ENCODE measurements around the gene ZFP36.
A peak's percentile ranks its signal among the peaks of the same experiment; 100 is the strongest.

The ZFP36 gene

DNA sequence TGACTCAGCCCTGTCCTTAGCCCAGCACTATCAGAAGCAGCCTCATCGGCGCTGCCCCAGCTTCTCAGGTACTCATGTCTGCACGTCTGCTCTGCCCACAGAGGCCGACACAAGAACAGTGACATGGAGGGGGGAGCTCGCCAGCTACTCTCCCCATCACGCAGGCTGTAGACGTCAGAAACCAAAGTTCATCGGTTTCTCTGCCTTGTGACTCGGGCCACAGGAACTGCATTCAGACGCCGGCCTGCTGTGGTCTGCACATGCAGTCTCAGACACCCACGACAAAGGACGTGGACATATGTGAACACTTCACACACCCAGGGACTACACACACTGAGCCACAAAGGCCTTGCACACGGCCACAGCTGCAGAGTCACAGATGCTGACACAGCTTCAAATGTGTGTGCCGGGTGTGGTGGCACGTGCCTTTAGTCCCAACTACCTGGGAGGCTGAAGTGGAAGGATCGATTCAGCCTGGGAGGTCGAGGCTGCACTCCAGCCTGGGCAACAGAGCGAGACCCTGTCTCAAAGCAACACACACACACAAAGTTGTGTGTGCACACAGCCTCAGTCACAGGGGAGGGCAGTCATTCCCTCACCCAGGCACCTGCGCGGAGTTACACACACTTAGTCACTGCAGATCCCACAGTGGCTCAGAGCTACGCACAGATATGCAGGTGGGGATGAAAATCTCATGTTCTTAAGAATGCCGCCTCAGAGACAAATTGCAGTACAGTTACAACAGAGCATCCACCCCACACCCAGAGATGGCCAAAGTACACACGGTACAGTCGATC, 4.9 kb upstream of the ZFP36 start:
- TF ChIP-seq, protein P1, sequence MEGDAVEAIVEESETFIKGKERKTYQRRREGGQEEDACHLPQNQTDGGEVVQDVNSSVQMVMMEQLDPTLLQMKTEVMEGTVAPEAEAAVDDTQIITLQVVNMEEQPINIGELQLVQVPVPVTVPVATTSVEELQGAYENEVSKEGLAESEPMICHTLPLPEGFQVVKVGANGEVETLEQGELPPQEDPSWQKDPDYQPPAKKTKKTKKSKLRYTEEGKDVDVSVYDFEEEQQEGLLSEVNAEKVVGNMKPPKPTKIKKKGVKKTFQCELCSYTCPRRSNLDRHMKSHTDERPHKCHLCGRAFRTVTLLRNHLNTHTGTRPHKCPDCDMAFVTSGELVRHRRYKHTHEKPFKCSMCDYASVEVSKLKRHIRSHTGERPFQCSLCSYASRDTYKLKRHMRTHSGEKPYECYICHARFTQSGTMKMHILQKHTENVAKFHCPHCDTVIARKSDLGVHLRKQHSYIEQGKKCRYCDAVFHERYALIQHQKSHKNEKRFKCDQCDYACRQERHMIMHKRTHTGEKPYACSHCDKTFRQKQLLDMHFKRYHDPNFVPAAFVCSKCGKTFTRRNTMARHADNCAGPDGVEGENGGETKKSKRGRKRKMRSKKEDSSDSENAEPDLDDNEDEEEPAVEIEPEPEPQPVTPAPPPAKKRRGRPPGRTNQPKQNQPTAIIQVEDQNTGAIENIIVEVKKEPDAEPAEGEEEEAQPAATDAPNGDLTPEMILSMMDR (IDR thresholded peaks at IDR 0.05), result no peak
- H3K4me1 ChIP-seq, result peaks cover 43% of the 10 kb centered on the region
- H3K79me2 ChIP-seq, result peaks cover 4% of the 10 kb centered on the region
- H2AFZ ChIP-seq, result peak overlapping the region; percentile 84
- H3K4me3 ChIP-seq (ENCODE audit: low read depth, low read length), result peak overlapping the region; percentile 20
- H3K9ac ChIP-seq, result no peak overlapping the region
- H3K9me3 ChIP-seq (ENCODE audit: control insufficient read depth, low read length), result no peaks in the 10 kb centered on the region
- H3K27ac ChIP-seq, result peak overlapping the region; percentile 100
- no peaks in the 10 kb centered on the region for H3K27me3 ChIP-seq (ENCODE audit: control insufficient read depth, insufficient read depth, low read length)
- H3K36me3 ChIP-seq (ENCODE audit: control insufficient read depth, insufficient read depth, low read length), result no peaks in the 10 kb centered on the region
- H3K4me2 ChIP-seq (ENCODE audit: low read length), result peak overlapping the region; percentile 97

DNA sequence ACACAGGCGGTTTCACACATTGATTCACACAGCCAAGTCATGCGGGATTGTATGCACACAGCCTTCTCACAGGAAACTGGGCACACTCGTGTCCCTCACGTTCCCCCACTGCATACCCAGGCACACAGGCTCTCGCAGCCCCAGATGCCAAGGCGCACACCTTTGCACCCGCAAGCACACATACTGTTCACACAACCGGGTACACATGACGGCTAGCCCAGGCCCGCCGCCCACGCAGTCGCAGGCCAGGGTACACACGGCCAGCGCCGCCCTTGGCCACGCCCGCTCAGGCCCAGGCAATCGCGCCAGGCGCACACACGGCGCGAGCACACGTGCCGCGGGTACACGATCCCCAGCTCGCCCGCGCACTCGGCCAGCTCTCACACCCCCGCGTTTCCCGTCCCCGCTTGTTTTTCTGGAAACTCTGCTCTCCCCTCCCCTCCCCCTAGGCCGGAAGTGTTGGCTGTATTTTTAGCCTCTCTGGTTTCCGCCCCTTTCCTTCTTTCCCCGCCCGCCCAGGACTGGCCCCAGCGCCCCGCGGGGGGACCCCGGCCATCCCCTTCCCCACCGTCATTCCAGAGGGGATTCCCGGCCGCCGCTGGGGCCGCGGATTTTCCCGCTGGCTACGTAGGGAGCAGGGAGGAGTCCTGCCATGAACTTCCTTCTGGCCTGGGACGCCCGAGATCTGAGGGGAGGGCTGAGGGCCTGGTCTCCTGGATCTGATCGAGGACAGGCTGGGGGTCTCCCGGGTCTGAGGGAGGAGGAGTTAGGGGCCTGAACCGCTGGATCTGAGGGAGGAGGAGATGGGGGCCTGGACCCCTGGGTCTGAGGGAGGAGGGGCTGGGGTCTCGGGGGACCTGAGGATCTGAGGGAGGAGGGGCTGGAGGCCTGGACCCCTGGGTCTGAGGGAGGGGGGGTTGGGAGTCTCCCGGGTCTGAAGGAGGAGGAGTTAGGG, 4.0 kb upstream of the ZFP36 start:
- Histone ChIP-seq H3K79me2 (peaks cover 6% of the 10 kb centered on the region), H3K4me1 (peaks cover 43% of the 10 kb centered on the region), H3K4me3 (ENCODE audit: low read depth, low read length) (peak overlapping the region; percentile 76), H3K27ac (peak overlapping the region; percentile 100), H3K9me3 (ENCODE audit: control insufficient read depth, low read length) (no peaks in the 10 kb centered on the region), H2AFZ (peak overlapping the region; percentile 84), H3K27me3 (ENCODE audit: control insufficient read depth, insufficient read depth, low read length) (no peaks in the 10 kb centered on the region), H3K9ac (peak overlapping the region; percentile 95), H3K36me3 (ENCODE audit: control insufficient read depth, insufficient read depth, low read length) (no peaks in the 10 kb centered on the region), H3K4me2 (ENCODE audit: low read length) (peak overlapping the region; percentile 97)
- TF ChIP-seq, protein P1 (IDR thresholded peaks at IDR 0.05), result no peak

DNA sequence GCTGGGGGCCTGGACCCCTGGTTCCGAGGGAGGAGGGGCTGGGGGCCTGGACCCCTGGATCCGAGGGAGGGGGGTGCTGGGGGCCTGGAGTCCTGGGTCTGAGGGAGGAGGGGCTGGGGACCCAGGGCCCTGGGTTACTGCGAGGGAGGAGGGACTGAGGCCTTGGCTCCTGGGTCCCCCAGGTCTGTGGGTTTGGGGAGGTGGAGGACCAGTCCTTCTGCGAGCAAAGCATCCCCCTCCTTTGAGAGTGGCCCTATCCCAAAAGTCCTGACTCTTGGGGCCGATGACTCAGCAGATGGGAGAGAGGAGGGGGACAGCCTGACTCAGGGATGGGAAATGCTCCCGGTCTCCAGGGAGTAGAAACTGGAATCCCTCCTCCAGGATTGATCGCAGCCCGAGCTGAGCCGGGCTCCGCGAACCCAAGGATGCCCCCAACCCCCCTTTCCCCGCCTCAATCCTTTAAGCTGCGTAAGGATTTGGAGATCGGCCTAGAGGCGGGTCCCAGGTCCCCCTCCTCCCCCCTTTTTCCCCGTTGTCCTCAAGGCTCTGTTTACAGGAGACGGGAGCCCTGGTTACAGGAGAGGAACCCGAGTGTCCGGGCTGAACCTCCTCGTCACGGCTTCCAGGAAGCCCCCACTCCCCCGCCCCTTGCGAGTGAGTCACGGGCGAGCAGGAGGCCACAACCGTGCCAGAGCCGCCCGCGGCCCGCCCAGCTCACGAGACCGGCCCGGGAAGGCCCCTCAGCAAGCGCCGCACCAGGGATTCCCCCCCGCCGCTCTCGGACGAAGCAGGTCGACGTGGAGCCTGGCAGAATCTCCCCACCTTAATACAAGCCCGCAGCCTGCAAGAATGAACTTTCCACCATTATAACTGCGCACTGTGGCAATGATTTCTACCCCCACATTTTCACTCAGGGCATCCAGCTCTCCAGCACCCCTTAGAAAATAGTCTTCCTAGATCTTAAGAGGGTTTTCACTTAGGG, 3.0 kb upstream of the ZFP36 start:
- Histone ChIP-seq H3K9me3 (ENCODE audit: control insufficient read depth, low read length) (no peaks in the 10 kb centered on the region), H3K4me2 (ENCODE audit: low read length) (peak overlapping the region; percentile 97), H3K9ac (peak overlapping the region; percentile 95), H3K36me3 (ENCODE audit: control insufficient read depth, insufficient read depth, low read length) (no peaks in the 10 kb centered on the region), H3K27me3 (ENCODE audit: control insufficient read depth, insufficient read depth, low read length) (no peaks in the 10 kb centered on the region), H3K79me2 (peaks cover 11% of the 10 kb centered on the region), H2AFZ (peak overlapping the region; percentile 61), H3K4me1 (peaks cover 39% of the 10 kb centered on the region), H3K27ac (peak overlapping the region; percentile 100), H3K4me3 (ENCODE audit: low read depth, low read length) (peak overlapping the region; percentile 76)
- TF ChIP-seq, protein P1 (IDR thresholded peaks at IDR 0.05), result peak; percentile 14

DNA sequence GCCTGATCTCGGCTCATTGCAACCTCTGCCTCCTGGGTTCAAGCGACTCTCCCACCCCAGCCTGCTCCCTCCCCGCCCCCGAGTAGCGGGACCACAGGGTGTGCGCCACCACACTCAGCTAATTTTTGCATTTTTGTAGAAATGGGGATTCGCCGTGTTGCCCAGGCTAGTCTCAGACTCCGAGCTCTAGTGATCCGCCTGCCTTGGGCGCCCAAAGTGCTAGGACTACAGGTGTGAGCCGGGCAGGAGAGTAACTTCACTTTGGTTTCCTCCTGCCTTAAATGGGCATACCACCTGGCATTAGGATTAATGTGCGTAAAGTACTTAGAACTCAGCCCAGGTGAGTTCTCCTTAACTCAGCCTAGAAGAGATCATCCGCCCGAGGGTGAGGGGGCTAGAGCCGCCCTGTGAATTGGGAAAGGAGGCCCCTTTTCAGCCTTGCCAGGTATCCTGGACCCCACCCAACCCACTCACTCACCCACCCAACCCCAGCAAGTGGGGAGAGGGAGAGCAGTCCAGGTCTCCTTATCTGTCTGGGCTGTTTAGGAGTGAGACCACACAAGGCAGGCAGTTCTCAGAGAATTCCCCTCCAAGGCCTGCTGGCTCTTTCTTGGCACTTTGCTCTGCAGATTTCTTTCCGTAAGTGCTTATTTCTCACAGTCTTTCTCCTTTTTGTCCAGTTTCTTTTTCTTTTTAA, 1.2 kb upstream of the ZFP36 start:
- Histone ChIP-seq H3K9ac (no peak overlapping the region), H3K79me2 (peaks cover 14% of the 10 kb centered on the region), H3K4me2 (ENCODE audit: low read length) (no peak overlapping the region), H3K36me3 (ENCODE audit: control insufficient read depth, insufficient read depth, low read length) (no peaks in the 10 kb centered on the region), H3K27ac (peak overlapping the region; percentile 100), H2AFZ (no peak overlapping the region), H3K4me1 (peaks cover 34% of the 10 kb centered on the region), H3K4me3 (ENCODE audit: low read depth, low read length) (no peak overlapping the region), H3K9me3 (ENCODE audit: control insufficient read depth, low read length) (no peaks in the 10 kb centered on the region), H3K27me3 (ENCODE audit: control insufficient read depth, insufficient read depth, low read length) (no peaks in the 10 kb centered on the region)
- TF ChIP-seq, protein P1 (IDR thresholded peaks at IDR 0.05), result no peak

Data from parathyroid adenoma (tissue), 2 donors.